ENCODE data around the gene ZNF280D. TPM values are rescaled to one million over a fixed set of nuclear protein-coding genes. Genes with fewer than 3 reads are reported as not detected.

Gene ZNF280D
- total and polyA plus RNA-seq, 2 of the 4 experiments (the other 2 are of a cell fraction), result 8.3 to 21.0 TPM

DNA sequence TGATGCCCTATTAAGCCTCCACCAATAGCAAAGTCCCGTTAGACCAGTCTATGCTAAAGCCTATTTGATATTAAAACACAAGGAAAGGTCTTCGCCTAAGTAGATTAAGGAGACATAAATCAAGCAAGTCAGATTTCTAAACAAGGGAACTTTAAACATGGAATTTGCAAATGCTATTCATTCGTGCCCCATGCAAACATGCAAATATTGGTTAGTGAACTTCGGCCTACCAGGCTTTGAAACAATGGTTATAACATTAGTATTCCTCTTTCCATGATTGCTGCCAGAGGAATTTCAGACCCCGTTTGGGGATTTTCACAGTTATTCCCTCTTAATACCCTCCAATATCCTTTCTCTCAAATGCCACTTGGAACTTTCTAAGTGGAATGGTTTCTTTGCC lies 36.9 kb upstream of the ZNF280D start:
- no peak overlapping the region for H3K27ac ChIP-seq (ENCODE audit: insufficient read depth, low read length)
- H3K18ac ChIP-seq (ENCODE audit: low read depth, low read length), result no peak overlapping the region
- H3K9me3 ChIP-seq (ENCODE audit: control insufficient read depth, insufficient read depth, low read length), result no peaks in the 10 kb centered on the region
- no peak overlapping the region for H4K8ac ChIP-seq (ENCODE audit: low read depth in 2 of 2, low read length in 2 of 2)
- H2BK20ac ChIP-seq (ENCODE audit: low read depth, low read length), result no peak overlapping the region
- H3K9ac ChIP-seq (ENCODE audit: low read depth, low read length), result no peak overlapping the region
- no peak overlapping the region for H3K4me3 ChIP-seq (ENCODE audit: insufficient read depth, low read depth, low read length)
- no peak overlapping the region for H3K4ac ChIP-seq (ENCODE audit: low read depth, low read length)
- no peak overlapping the region for H4K91ac ChIP-seq (ENCODE audit: insufficient read depth, low read depth, low read length)
- no TSS peak for BruUV-seq (replicated peaks)
- H4K20me1 ChIP-seq (ENCODE audit: insufficient read depth, low read length), result no peaks in the 10 kb centered on the region
- POLR2A ChIA-PET (ENCODE audit: unreplicated experiment), result no interaction called here
- no peak overlapping the region for H2BK5ac ChIP-seq (ENCODE audit: low read depth, low read length, poor library complexity, severe bottlenecking)
- H2BK15ac ChIP-seq (ENCODE audit: low read depth, low read length), result no peak overlapping the region
- no peak overlapping the region for H3K56ac ChIP-seq (ENCODE audit: extremely low read depth, insufficient read depth, low read length)
- no peaks in the 10 kb centered on the region for H3K79me1 ChIP-seq (ENCODE audit: low read depth in 1 of 2, low read length in 2 of 2)
- no peak overlapping the region for H3K4me2 ChIP-seq (ENCODE audit: low read depth, low read length)
- H2AFZ ChIP-seq (replicated peaks; ENCODE audit: low read length, poor library complexity), result no peak overlapping the region
- in situ Hi-C loops (cut with MboI; ENCODE audit: low sequenced_read_pairs) (no loop called here), dilution Hi-C loops (cut with HindIII; ENCODE audit: low sequenced_read_pairs, unreplicated experiment) (no loop called here), intact Hi-C loops (cut with micrococcal nuclease) (no loop called here)
- 73% methylated on average over 3 of the region's 5 CpGs; no CpG with 5 or more reads in 1 of the 2 experiments for WGBS, 2 experiments (ENCODE audit: extremely low coverage in 2 of 2, insufficient read length in 1 of 2)
- H4K5ac ChIP-seq (ENCODE audit: low read depth, low read length), result no peak overlapping the region
- ATAC-seq (ENCODE audit: low read depth) (no peak), DNase-seq (no peak)
- no peaks in the 10 kb centered on the region for H3K36me3 ChIP-seq (ENCODE audit: control insufficient read depth, insufficient read depth, low read length)
- H3K14ac ChIP-seq (replicated peaks; ENCODE audit: low read depth, low read length), result no peak overlapping the region
- TF ChIP-seq POLR2A (IDR thresholded peaks at IDR 0.05; ENCODE audit: low read depth, low read length), result no peak
- no peak for TF ChIP-seq FOS (IDR thresholded peaks at IDR 0.05; ENCODE audit: low read depth, low read length)
- TF ChIP-seq NFE2L2 (IDR thresholded peaks at IDR 0.05; ENCODE audit: low read depth, low read length), result no peak
- TF ChIP-seq BHLHE40 (IDR thresholded peaks at IDR 0.05; ENCODE audit: low read depth, low read length), result no peak
- no peak for TF ChIP-seq RCOR1 (IDR thresholded peaks at IDR 0.05; ENCODE audit: insufficient replicate concordance, low read length)
- TF ChIP-seq, protein P1, sequence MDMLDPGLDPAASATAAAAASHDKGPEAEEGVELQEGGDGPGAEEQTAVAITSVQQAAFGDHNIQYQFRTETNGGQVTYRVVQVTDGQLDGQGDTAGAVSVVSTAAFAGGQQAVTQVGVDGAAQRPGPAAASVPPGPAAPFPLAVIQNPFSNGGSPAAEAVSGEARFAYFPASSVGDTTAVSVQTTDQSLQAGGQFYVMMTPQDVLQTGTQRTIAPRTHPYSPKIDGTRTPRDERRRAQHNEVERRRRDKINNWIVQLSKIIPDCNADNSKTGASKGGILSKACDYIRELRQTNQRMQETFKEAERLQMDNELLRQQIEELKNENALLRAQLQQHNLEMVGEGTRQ (IDR thresholded peaks at IDR 0.05; ENCODE audit: low read depth, low read length), result no peak
- TF ChIP-seq, protein P2, sequence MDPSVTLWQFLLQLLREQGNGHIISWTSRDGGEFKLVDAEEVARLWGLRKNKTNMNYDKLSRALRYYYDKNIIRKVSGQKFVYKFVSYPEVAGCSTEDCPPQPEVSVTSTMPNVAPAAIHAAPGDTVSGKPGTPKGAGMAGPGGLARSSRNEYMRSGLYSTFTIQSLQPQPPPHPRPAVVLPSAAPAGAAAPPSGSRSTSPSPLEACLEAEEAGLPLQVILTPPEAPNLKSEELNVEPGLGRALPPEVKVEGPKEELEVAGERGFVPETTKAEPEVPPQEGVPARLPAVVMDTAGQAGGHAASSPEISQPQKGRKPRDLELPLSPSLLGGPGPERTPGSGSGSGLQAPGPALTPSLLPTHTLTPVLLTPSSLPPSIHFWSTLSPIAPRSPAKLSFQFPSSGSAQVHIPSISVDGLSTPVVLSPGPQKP (IDR thresholded peaks at IDR 0.05; ENCODE audit: borderline replicate concordance, low read depth, low read length), result no peak
- no peak overlapping the region for H3K23ac ChIP-seq (ENCODE audit: low read depth, low read length)
- H3K4me1 ChIP-seq (ENCODE audit: control insufficient read depth, insufficient read depth, low read length), result peaks cover 8% of the 10 kb centered on the region
- H3K27me3 ChIP-seq (ENCODE audit: control insufficient read depth, insufficient read depth, low read length), result no peaks in the 10 kb centered on the region
- H2BK120ac ChIP-seq (ENCODE audit: low read depth, low read length), result no peak overlapping the region
- H2AK9ac ChIP-seq (replicated peaks; ENCODE audit: low read depth, low read length, poor library complexity), result no peak overlapping the region
- peaks cover 10% of the 10 kb centered on the region; the same call in 1 of the 2 replicates for H3K9me1 ChIP-seq (ENCODE audit: insufficient read depth, low read length)
- no peak overlapping the region for H2AK5ac ChIP-seq (ENCODE audit: low read depth, low read length)
- CTCF ChIA-PET, result interaction anchor here (0.8 kb wide), 1 partner anchor 47 kb away, joined by 3 read pairs; no protein-coding TSS in a partner anchor
